Astrocyte (in vitro differentiated cells and primary cell): ENCODE data around the gene AKAP12. TPM values are rescaled to one million over a fixed set of nuclear protein-coding genes. Genes with fewer than 3 reads are reported as not detected.

ENCODE experiments used
- DNase-seq: peaks from one replicate; pipeline ENCODE4 v3.0.0-alpha.2; 2010; ENCODE audit warnings: low read depth
- FAIRE-seq: peaks from 2 replicates; lab custom pipeline; 2011; peaks lifted over from hg19 to GRCh38; lab: Jason Lieb, UNC
- H2AFZ ChIP-seq: 2 replicates; pipeline ENCODE4 v1.6.0; 2012; ENCODE audit warnings: low read depth, low read length, inconsistent platforms
- H3K27ac ChIP-seq: 2 replicates; pipeline ENCODE4 v1.5.1; 2011; ENCODE audit warnings: low read depth, low read length, inconsistent platforms
- H3K27me3 ChIP-seq: 2 replicates; pipeline ENCODE4 v1.6.0; 2011; ENCODE audit warnings: low read length, inconsistent platforms; ENCODE audit not compliant: insufficient read depth
- H3K36me3 ChIP-seq: 2 replicates; pipeline ENCODE4 v1.5.1; 2011; ENCODE audit warnings: low read length, inconsistent platforms; ENCODE audit not compliant: insufficient read depth
- H3K4me1 ChIP-seq: 2 replicates; pipeline ENCODE4 v1.5.1; 2011; ENCODE audit warnings: low read length, inconsistent platforms; ENCODE audit not compliant: insufficient read depth
- H3K4me2 ChIP-seq: 2 replicates; pipeline ENCODE4 v1.6.0; 2012; ENCODE audit warnings: low read length, inconsistent platforms
- H3K4me3 ChIP-seq: 2 replicates; pipeline ENCODE4 v1.5.1; 2011; ENCODE audit warnings: low read depth, mild to moderate bottlenecking, low read length, inconsistent platforms; ENCODE audit not compliant: insufficient read depth
- H3K79me2 ChIP-seq: 2 replicates; pipeline ENCODE4 v1.6.0; 2012; ENCODE audit warnings: mild to moderate bottlenecking, low read length, inconsistent platforms; ENCODE audit not compliant: insufficient read depth
- H3K9ac ChIP-seq: 2 replicates; pipeline ENCODE4 v1.6.0; 2012; ENCODE audit warnings: mild to moderate bottlenecking, low read length, inconsistent platforms
- H3K9me3 ChIP-seq: 2 replicates; pipeline ENCODE4 v1.5.1; 2012; ENCODE audit warnings: low read depth, mild to moderate bottlenecking, low read length, inconsistent platforms; ENCODE audit not compliant: insufficient read depth
- H4K20me1 ChIP-seq: 2 replicates; pipeline ENCODE4 v1.6.0; 2012; ENCODE audit warnings: low read length, inconsistent platforms; ENCODE audit not compliant: insufficient read depth
- H3K27ac Mint-ChIP-seq: one replicate; pipeline ENCODE4 v1.8.0; 2021; ENCODE audit warnings: mild to moderate bottlenecking, mixed read lengths; ENCODE audit not compliant: unreplicated experiment
- H3K27me3 Mint-ChIP-seq: one replicate; pipeline ENCODE4 v1.8.0; 2021; ENCODE audit warnings: low read depth, mixed read lengths; ENCODE audit not compliant: unreplicated experiment
- H3K36me3 Mint-ChIP-seq: one replicate; pipeline ENCODE4 v1.8.0; 2021; ENCODE audit warnings: low read depth, mixed read lengths; ENCODE audit not compliant: unreplicated experiment
- H3K4me1 Mint-ChIP-seq: one replicate; pipeline ENCODE4 v1.8.0; 2021; ENCODE audit warnings: low read depth, mixed read lengths; ENCODE audit not compliant: unreplicated experiment
- H3K4me3 Mint-ChIP-seq: one replicate; pipeline ENCODE4 v1.8.0; 2021; ENCODE audit warnings: mild to moderate bottlenecking, moderate library complexity, mixed read lengths; ENCODE audit not compliant: unreplicated experiment
- H3K9me3 Mint-ChIP-seq: one replicate; pipeline ENCODE4 v1.8.0; 2021; ENCODE audit warnings: mild to moderate bottlenecking, mixed read lengths; ENCODE audit not compliant: unreplicated experiment
- EZH2 ChIP-seq: IDR thresholded peaks from 2 replicates; pipeline ENCODE4 v1.6.1; 2012; ENCODE audit warnings: mild to moderate bottlenecking, low read length, inconsistent platforms; ENCODE audit not compliant: insufficient read depth
- total RNA-seq: library from RNA; stranded (reverse); gene quantifications from 2 replicates; pipeline ENCODE4 v1.2.1, GENCODE V29; 2021
- TF ChIP-seq, protein P1 (sequence below): IDR thresholded peaks from 2 replicates; pipeline ENCODE4 v1.5.1; 2011; ENCODE audit warnings: low read depth, mild to moderate bottlenecking, inconsistent platforms, low read length, moderate library complexity; ENCODE audit not compliant: insufficient read depth

Gene AKAP12
- total RNA-seq, 1 donor from 2014 or later: 115 TPM

DNA sequence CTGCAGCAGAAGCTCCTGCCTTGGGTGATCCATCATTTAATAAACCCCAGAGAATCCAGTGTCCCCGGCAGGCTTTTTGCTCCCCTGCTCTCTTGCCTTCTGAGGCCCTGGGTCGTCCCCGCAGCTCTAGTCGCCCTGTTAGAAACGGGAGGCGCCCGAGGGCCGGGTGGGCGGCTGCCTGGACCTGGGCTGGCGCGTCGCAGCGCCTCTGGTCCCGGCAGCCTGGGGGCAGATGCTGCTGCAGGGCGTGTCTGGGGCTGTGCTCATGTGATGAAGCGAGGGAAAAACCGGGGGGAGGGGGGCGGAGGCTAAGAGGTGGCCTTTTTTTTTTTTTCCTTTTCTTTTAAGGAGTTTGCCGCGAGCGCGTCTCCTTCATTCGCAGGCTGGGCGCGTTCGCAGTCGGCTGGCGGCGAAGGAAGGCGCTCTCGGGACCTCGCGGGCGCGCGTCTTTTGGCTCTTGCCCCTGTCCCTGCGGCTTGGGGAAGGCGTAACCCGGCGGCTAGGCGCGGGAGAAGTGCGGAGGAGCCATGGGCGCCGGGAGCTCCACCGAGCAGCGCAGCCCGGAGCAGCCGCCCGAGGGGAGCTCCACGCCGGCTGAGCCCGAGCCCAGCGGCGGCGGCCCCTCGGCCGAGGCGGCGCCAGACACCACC, 394 bp downstream of the AKAP12 start:
- Histone ChIP-seq H3K27ac (peak overlapping the region; percentile 63), H3K4me2 (peak overlapping the region; percentile 87), H4K20me1 (peaks cover 36% of the 10 kb centered on the region), H3K4me1 (peaks cover 23% of the 10 kb centered on the region), H3K4me3 (peak overlapping the region; percentile 80), H3K27me3 (no peaks in the 10 kb centered on the region), H3K9ac (peak overlapping the region; percentile 87), H2AFZ (peak overlapping the region; percentile 89), H3K79me2 (peaks cover 45% of the 10 kb centered on the region), H3K36me3 (no peaks in the 10 kb centered on the region), H3K9me3 (no peaks in the 10 kb centered on the region)
- Mint-ChIP-seq H3K4me3 (peak overlapping the region; percentile 93), H3K36me3 (peaks cover 2% of the 10 kb centered on the region), H3K4me1 (peaks cover 15% of the 10 kb centered on the region), H3K27ac (no peak overlapping the region), H3K27me3 (no peaks in the 10 kb centered on the region), H3K9me3 (no peaks in the 10 kb centered on the region)
- TF ChIP-seq EZH2: no peak
- TF ChIP-seq, protein P1, sequence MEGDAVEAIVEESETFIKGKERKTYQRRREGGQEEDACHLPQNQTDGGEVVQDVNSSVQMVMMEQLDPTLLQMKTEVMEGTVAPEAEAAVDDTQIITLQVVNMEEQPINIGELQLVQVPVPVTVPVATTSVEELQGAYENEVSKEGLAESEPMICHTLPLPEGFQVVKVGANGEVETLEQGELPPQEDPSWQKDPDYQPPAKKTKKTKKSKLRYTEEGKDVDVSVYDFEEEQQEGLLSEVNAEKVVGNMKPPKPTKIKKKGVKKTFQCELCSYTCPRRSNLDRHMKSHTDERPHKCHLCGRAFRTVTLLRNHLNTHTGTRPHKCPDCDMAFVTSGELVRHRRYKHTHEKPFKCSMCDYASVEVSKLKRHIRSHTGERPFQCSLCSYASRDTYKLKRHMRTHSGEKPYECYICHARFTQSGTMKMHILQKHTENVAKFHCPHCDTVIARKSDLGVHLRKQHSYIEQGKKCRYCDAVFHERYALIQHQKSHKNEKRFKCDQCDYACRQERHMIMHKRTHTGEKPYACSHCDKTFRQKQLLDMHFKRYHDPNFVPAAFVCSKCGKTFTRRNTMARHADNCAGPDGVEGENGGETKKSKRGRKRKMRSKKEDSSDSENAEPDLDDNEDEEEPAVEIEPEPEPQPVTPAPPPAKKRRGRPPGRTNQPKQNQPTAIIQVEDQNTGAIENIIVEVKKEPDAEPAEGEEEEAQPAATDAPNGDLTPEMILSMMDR: no peak
- DNase-seq (peak; percentile 69), FAIRE-seq (no peak)

DNA sequence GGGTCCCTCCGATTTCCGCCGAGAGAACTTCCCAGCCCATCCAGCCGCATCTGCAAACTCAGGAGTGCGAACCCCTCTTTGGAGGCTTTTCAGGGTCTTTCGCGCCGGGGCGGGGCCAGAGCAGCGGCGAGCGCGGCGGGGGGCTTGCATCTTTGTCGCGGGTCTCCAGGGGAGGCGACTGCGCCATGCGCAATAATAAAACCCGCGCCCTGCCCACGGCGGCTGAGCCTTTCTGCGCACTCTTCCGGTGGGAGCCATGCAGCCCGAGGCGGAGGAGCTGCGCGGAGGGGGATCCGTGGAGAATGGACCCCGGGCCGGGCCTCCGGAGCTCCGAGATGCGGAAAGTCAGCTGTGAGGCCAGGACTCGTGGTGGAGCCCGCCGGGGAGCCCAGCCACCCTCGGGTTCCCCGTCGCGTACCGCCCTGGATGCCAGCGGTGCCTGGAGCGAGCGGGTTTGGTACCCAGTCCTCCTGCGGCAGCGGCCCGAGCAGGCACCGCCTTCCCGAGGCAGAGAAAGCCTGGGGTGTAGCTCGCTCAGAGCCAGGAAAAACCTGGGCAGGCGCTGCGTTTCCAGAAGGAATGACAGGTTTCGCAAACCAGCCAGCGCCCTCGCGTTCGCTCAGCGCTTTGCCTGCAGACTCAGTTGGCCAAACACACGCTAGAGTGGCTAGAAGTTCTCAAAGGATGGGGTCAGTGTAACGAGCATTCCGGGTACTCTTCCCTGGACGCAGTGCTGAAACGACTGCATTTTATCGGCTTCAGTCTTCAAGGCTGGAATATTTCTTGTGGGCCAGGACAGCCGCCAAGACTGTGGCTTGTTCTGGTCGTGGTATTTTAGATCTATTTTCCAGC, 1.2 kb downstream of the AKAP12 start:
- Mint-ChIP-seq H3K4me1 (peaks cover 15% of the 10 kb centered on the region), H3K27me3 (no peaks in the 10 kb centered on the region), H3K27ac (peak overlapping the region; percentile 80), H3K4me3 (peak overlapping the region; percentile 93), H3K36me3 (peaks cover 2% of the 10 kb centered on the region), H3K9me3 (no peaks in the 10 kb centered on the region)
- no peak for FAIRE-seq
- peak overlapping the region; percentile 75 for H3K27ac ChIP-seq
- H3K4me3 ChIP-seq: peak overlapping the region; percentile 80
- H3K79me2 ChIP-seq: peaks cover 54% of the 10 kb centered on the region
- H3K4me2 ChIP-seq: peak overlapping the region; percentile 87
- peak overlapping the region; percentile 58 for H2AFZ ChIP-seq
- no peaks in the 10 kb centered on the region for H3K9me3 ChIP-seq
- no peaks in the 10 kb centered on the region for H3K27me3 ChIP-seq
- peaks cover 39% of the 10 kb centered on the region for H4K20me1 ChIP-seq
- TF ChIP-seq EZH2: no peak
- TF ChIP-seq, protein P1: no peak
- H3K36me3 ChIP-seq: no peaks in the 10 kb centered on the region
- peak; percentile 85 for DNase-seq
- H3K4me1 ChIP-seq: peaks cover 23% of the 10 kb centered on the region
- peak overlapping the region; percentile 87 for H3K9ac ChIP-seq
